ENCODE data around the gene MRPL12.

Gene MRPL12

GRCh38 chr17:81707725-81708646, 4.8 kb downstream of the MRPL12 start:
- DNase-seq (ENCODE audit: insufficient read length, low spot score): no peak
- no peak for FAIRE-seq
- no peak for TF ChIP-seq CTCF (IDR thresholded peaks at IDR 0.05; ENCODE audit: insufficient read depth, missing control alignments)

- FAIRE-seq (no peak), DNase-seq (ENCODE audit: insufficient read length, low spot score) (no peak)
- TF ChIP-seq CTCF (IDR thresholded peaks at IDR 0.05; ENCODE audit: insufficient read depth, missing control alignments): no peak
Observed at GRCh38 chr17:81708739-81709185, 5.6 kb downstream of the MRPL12 start.

GRCh38 chr17:81710514-81711308, 7.5 kb downstream of the MRPL12 start:
- no peak for DNase-seq (ENCODE audit: insufficient read length, low spot score)
- TF ChIP-seq CTCF (IDR thresholded peaks at IDR 0.05; ENCODE audit: insufficient read depth, missing control alignments): peak; percentile 0
- no peak for FAIRE-seq

- peak; percentile 86 for DNase-seq (ENCODE audit: insufficient read length, low spot score)
- FAIRE-seq: no peak
- no peak for TF ChIP-seq CTCF (IDR thresholded peaks at IDR 0.05; ENCODE audit: insufficient read depth, missing control alignments)
Observed at GRCh38 chr17:81711814-81712467, 8.8 kb downstream of the MRPL12 start, which contains the start of gene SLC25A10. Gene SLC25A10, plus strand, starts transcription at chr17:81712284. Its CDS starts 143 bp downstream, at chr17:81712427.

GRCh38 chr17:81712468-81713003, 9.4 kb downstream of the MRPL12 start:
- no peak for FAIRE-seq
- no peak for DNase-seq (ENCODE audit: insufficient read length, low spot score)
- TF ChIP-seq CTCF (IDR thresholded peaks at IDR 0.05; ENCODE audit: insufficient read depth, missing control alignments): no peak

- DNase-seq (ENCODE audit: insufficient read length, low spot score) (no peak), FAIRE-seq (no peak)
- TF ChIP-seq CTCF (IDR thresholded peaks at IDR 0.05; ENCODE audit: insufficient read depth, missing control alignments): no peak
Observed at GRCh38 chr17:81713004-81713555, 9.9 kb downstream of the MRPL12 start.
